A673 (cell line): Measurements from ENCODE around the gene ATG101. TPM values are rescaled to one million over a fixed set of nuclear protein-coding genes. Genes with fewer than 3 reads are reported as not detected.

Source experiments
- BruUV-seq: library from RNA; stranded (reverse); fragments of 400-500 nt; replicated peaks from 2 replicates; lab custom pipeline; 2021; lab: Mats Ljungman, UMichigan
- CTCF ChIA-PET: fragments of 300-600 bp; sonication (Branson Sonifier 250); formaldehyde crosslinking; loops from one replicate; lab custom pipeline; 2022; ENCODE audit warnings: antibody characterized with exemption; lab: Charles Lee
- POLR2A ChIA-PET: fragments of 300-600 bp; sonication (Branson Sonifier 250); formaldehyde crosslinking; loops from one replicate; lab custom pipeline; 2022; ENCODE audit warnings: antibody characterized with exemption; ENCODE audit not compliant: low non-redundant PET; lab: Charles Lee
- DNase-seq: peaks from one replicate; pipeline ENCODE4 v3.0.0-alpha.2; 2015; ENCODE audit warnings: low spot score
- H3K27ac ChIP-seq: fragments of 200-600 bp; sonication (generic); 2 replicates; pipeline ENCODE4 v1.5.1; 2016; ENCODE audit warnings: mixed run types, low read depth, mild to moderate bottlenecking, mixed read lengths, antibody characterized with exemption, low read length; ENCODE audit not compliant: poor library complexity, severe bottlenecking
- H3K27me3 ChIP-seq: fragments of 200-600 bp; sonication (generic); replicated peaks from 2 replicates; pipeline ENCODE4 v1.6.1; 2017; ENCODE audit warnings: mixed run types, low read depth, mild to moderate bottlenecking, mixed read lengths, antibody characterized with exemption, low read length; ENCODE audit not compliant: insufficient read depth, poor library complexity
- H3K36me3 ChIP-seq: fragments of 200-600 bp; sonication (generic); 2 replicates; pipeline ENCODE4 v1.6.1; 2016; ENCODE audit warnings: mixed run types, mild to moderate bottlenecking, mixed read lengths, antibody characterized with exemption, low read length; ENCODE audit not compliant: insufficient read depth, poor library complexity, severe bottlenecking
- H3K4me1 ChIP-seq: fragments of 200-600 bp; sonication (generic); 2 replicates; pipeline ENCODE4 v1.6.1; 2017; ENCODE audit warnings: mixed run types, mild to moderate bottlenecking, mixed read lengths, antibody characterized with exemption, low read length; ENCODE audit not compliant: insufficient read depth, poor library complexity, severe bottlenecking
- H3K4me3 ChIP-seq: fragments of 200-600 bp; sonication (generic); 2 replicates; pipeline ENCODE4 v1.5.1; 2016; ENCODE audit warnings: low read depth, mixed run types, mild to moderate bottlenecking, mixed read lengths, low read length; ENCODE audit not compliant: poor library complexity, severe bottlenecking
- H3K9me3 ChIP-seq: fragments of 200-600 bp; sonication (generic); 2 replicates; pipeline ENCODE4 v1.6.1; 2016; ENCODE audit warnings: mixed run types, low read depth, mild to moderate bottlenecking, mixed read lengths, antibody characterized with exemption, low read length; ENCODE audit not compliant: poor library complexity, severe bottlenecking
- CTCF ChIP-seq: fragments of 300-800, 200-600 bp; sonication (generic); conservative IDR thresholded peaks from 2 replicates; pipeline ENCODE4 v1.5.1; 2017; ENCODE audit warnings: low read depth, mild to moderate bottlenecking, antibody characterized with exemption, low read length, moderate library complexity, mixed read lengths
- EZH2 ChIP-seq: fragments of 200-600 bp; sonication (generic); IDR thresholded peaks from 2 replicates; pipeline ENCODE4 v1.6.1; 2017; ENCODE audit warnings: borderline replicate concordance, low read depth, mild to moderate bottlenecking, mixed read lengths, antibody characterized with exemption, low read length; ENCODE audit not compliant: poor library complexity, severe bottlenecking
- intact Hi-C: fragments of 100-400 bp; cut with micrococcal nuclease; formaldehyde crosslinking; loops from one replicate; pipeline ENCODE4 v1.10.0; 2022; ENCODE audit not compliant: unreplicated experiment
- total RNA-seq: library from RNA; stranded (reverse); gene quantifications from 2 replicates; pipeline ENCODE4 v1.2.3, GENCODE V29; 2021

The ATG101 gene
- total RNA-seq, 1 experiment from 2014 or later, result 52.0 TPM

DNA sequence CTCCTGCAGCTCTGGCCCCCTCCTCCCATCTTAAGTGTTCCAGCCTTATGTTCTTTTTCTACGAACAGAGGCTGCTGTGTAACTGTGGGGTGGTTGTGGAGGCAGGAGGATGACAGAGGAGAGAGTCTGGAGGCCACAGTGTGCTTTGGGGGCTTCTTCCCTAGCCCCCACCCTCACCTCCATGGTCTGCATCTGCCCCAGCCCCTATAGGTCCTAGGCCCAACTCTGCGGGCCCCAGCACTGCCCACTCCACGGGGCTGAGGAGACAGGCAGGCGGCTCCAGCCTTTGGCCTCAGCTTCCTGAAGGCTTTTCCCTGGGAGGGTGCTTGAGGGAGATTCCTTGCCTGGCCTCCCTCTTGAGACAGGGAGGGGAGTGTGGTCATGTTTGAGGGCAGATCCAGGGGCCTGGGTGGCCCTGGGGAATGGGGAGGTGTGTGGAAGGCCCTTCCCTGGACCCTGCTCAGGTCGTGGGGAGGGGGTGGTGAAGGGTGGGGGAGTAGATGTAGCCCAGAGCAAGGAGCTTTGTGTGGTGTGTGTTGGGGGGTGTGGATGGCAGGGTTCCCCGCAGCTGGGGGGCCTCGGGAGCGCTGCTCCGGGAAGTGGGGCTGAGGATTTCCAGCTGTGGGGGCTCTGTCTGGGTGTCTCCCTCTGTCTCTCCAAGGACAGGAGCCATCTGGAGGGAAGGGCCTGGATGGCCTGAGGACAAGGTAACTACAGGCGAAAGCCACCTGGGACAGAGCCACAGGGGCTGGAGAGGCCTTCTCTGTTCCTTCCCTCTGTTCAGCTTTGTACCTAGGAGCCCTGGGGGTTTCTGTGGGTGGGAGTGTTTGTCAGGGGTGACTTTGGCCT, 10.8 kb downstream of the ATG101 start:
- Histone ChIP-seq H3K27ac (peak overlapping the region; percentile 42), H3K9me3 (no peaks in the 10 kb centered on the region), H3K4me3 (no peak overlapping the region), H3K27me3 (no peaks in the 10 kb centered on the region), H3K36me3 (peaks cover 18% of the 10 kb centered on the region), H3K4me1 (peaks cover 24% of the 10 kb centered on the region)
- ChIA-PET POLR2A (interaction anchor here (0.5 kb wide), 1 partner anchor 926 kb away, joined by 5 read pairs; the partner anchor contains the start of gene EIF4B), CTCF (interaction anchor here (0.8 to 4.7 kb wide), 2 partner anchors 55 to 57 kb away, joined by 3 to 46 read pairs; no protein-coding TSS in a partner anchor)
- TF ChIP-seq EZH2, result no peak
- intact Hi-C loops, result no loop called here
- BruUV-seq, result no TSS peak
- DNase-seq, result no peak

GRCh38 chr12:52081263-52081733, 11.5 kb downstream of the ATG101 start:
- TF ChIP-seq EZH2, result no peak
- no peak for TF ChIP-seq CTCF
- DNase-seq, result no peak
- Histone ChIP-seq H3K9me3 (no peaks in the 10 kb centered on the region), H3K27me3 (no peaks in the 10 kb centered on the region), H3K36me3 (peaks cover 14% of the 10 kb centered on the region), H3K4me1 (peaks cover 24% of the 10 kb centered on the region), H3K27ac (peak overlapping the region; percentile 42), H3K4me3 (no peak overlapping the region)
- ChIA-PET POLR2A (interaction anchor here (0.5 kb wide), 1 partner anchor 925 kb away, joined by 5 read pairs; the partner anchor contains the start of gene EIF4B), CTCF (interaction anchor here (4.7 kb wide), 1 partner anchor 56 kb away, joined by 46 read pairs; no protein-coding TSS in a partner anchor)
- intact Hi-C loops, result no loop called here
- BruUV-seq, result no TSS peak

GRCh38 chr12:52082026-52082668, 12.4 kb downstream of the ATG101 start:
- DNase-seq, result no peak
- H3K9me3 ChIP-seq, result no peaks in the 10 kb centered on the region
- H3K27ac ChIP-seq, result peak overlapping the region; percentile 30
- POLR2A ChIA-PET, result no interaction called here
- TF ChIP-seq CTCF, result no peak
- no peak for TF ChIP-seq EZH2
- BruUV-seq, result no TSS peak
- H3K27me3 ChIP-seq, result no peaks in the 10 kb centered on the region
- H3K36me3 ChIP-seq, result peaks cover 6% of the 10 kb centered on the region
- H3K4me1 ChIP-seq, result peaks cover 24% of the 10 kb centered on the region
- intact Hi-C loops, result no loop called here
- CTCF ChIA-PET, result interaction anchor here (1.6 to 4.7 kb wide), 2 partner anchors 57 to 79 kb away, joined by 3 to 46 read pairs; no protein-coding TSS in a partner anchor
- H3K4me3 ChIP-seq, result no peak overlapping the region
